HUES6 (cell line): ENCODE results near the gene CAPN8.

Source experiments
- H3K27ac ChIP-seq: 2 replicates; pipeline ENCODE4 v1.7.0; 2013; ENCODE audit warnings: low read depth, mild to moderate bottlenecking, low read length, inconsistent platforms
- H3K27me3 ChIP-seq: 2 replicates; pipeline ENCODE4 v1.6.1; 2013; ENCODE audit warnings: low read length; ENCODE audit not compliant: control insufficient read depth, insufficient read depth
- H3K36me3 ChIP-seq: 2 replicates; pipeline ENCODE4 v1.6.1; 2013; ENCODE audit warnings: low read length; ENCODE audit not compliant: control insufficient read depth, insufficient read depth
- H3K4me1 ChIP-seq: 2 replicates; pipeline ENCODE4 v1.6.1; 2013; ENCODE audit warnings: low read length; ENCODE audit not compliant: control insufficient read depth, insufficient read depth
- H3K4me3 ChIP-seq: 2 replicates; pipeline ENCODE4 v1.5.1; 2013; ENCODE audit warnings: low read depth, low read length
- H3K9ac ChIP-seq: one replicate; pipeline ENCODE4 v1.6.1; 2013; ENCODE audit warnings: mild to moderate bottlenecking, low read length
- H3K9me3 ChIP-seq: 2 replicates; pipeline ENCODE4 v1.6.1; 2013; ENCODE audit warnings: low read depth, low read length; ENCODE audit not compliant: control insufficient read depth, insufficient read depth

CAPN8 gene

DNA sequence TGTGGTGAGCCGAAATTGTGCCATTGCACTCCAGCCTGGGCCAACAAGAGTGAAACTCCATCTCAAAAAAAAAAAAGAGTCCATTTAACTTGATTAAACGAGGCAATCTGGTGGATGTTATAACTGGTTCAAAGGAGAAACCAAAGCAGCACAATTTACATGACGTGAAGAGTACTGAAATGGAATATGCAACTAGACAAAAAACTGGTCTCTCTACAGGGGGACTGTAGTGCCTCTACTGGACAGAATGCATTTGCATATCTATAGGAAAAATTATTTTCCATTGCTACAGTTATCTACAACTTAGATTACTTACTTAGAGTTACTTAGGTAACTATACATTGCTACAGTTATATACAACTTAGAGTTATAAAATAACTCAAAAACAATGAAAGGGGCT, 44.1 kb upstream of the CAPN8 start:
- peaks cover 34% of the 10 kb centered on the region for H3K4me1 ChIP-seq
- H3K9ac ChIP-seq: no peak overlapping the region
- peaks cover 24% of the 10 kb centered on the region for H3K27me3 ChIP-seq
- no peak overlapping the region for H3K4me3 ChIP-seq
- no peak overlapping the region for H3K27ac ChIP-seq
- no peaks in the 10 kb centered on the region for H3K36me3 ChIP-seq
- H3K9me3 ChIP-seq: no peaks in the 10 kb centered on the region

GRCh38 chr1:223708651-223709268, 43.3 kb upstream of the CAPN8 start:
- Histone ChIP-seq H3K36me3 (no peaks in the 10 kb centered on the region), H3K27ac (no peak overlapping the region), H3K9ac (no peak overlapping the region), H3K4me3 (no peak overlapping the region), H3K27me3 (peaks cover 19% of the 10 kb centered on the region), H3K4me1 (peaks cover 28% of the 10 kb centered on the region), H3K9me3 (no peaks in the 10 kb centered on the region)

DNA sequence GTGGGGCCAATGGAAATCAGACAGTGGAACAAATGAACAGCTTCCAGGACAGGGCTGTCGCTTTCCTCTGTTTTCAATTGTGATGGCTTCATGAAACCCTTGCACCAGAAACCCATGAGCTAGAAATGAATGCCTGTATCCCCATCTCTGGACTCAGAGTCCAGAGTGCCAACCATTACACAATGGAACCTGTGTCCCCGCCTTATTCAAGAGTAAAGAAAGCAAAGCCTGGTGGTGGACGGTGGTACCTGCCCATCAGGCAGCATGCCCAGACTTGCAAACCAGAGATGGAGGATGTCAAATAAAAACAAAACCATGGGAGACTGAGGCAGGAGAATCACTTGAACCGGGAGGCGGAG, 42.5 kb upstream of the CAPN8 start:
- Histone ChIP-seq H3K27ac (no peak overlapping the region), H3K9me3 (no peaks in the 10 kb centered on the region), H3K27me3 (peaks cover 11% of the 10 kb centered on the region), H3K4me1 (peaks cover 25% of the 10 kb centered on the region), H3K4me3 (no peak overlapping the region), H3K36me3 (no peaks in the 10 kb centered on the region), H3K9ac (no peak overlapping the region)

DNA sequence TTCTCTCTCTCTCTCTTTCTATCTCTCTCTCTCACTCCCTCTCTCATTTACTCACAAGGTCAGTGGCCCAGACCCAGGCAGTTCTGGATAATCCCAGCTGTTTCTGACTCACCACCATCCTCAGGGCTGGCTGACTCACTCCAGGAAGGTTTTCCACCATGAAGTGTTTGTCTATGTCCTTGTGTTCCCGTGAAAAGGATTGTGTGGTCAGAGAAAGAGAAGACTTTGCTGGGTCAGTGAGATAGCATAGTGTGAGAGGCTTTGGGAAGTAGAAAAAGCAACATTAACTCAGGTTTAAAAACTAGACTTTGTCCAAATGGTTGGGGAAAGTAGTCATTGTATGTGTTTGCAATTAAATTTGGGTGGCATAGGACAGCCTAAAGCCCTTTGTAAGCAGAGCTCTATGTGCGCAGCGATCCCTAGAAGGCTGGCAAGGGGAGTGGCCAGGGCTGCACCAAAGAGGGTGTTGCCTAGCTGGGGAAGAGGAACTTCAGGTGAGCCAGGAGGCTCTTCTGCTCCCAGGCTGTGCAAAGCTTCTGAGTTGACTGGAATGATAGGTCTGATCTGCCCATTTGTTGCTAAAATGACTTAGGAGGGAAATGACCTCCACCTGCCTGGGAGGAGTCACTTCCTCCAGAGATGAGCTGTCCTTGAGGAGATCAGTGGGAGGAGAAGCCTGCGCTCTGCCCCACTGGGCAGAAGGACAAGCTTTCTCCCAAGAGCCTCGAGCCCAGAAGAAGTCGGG, 41.9 kb upstream of the CAPN8 start:
- Histone ChIP-seq H3K27ac (peak overlapping the region; percentile 29; the same call in 1 of the 2 replicates), H3K36me3 (no peaks in the 10 kb centered on the region), H3K27me3 (peaks cover 5% of the 10 kb centered on the region; the same call in 1 of the 2 replicates), H3K4me1 (peaks cover 27% of the 10 kb centered on the region), H3K4me3 (no peak overlapping the region), H3K9me3 (no peaks in the 10 kb centered on the region), H3K9ac (peak overlapping the region; percentile 59)

DNA sequence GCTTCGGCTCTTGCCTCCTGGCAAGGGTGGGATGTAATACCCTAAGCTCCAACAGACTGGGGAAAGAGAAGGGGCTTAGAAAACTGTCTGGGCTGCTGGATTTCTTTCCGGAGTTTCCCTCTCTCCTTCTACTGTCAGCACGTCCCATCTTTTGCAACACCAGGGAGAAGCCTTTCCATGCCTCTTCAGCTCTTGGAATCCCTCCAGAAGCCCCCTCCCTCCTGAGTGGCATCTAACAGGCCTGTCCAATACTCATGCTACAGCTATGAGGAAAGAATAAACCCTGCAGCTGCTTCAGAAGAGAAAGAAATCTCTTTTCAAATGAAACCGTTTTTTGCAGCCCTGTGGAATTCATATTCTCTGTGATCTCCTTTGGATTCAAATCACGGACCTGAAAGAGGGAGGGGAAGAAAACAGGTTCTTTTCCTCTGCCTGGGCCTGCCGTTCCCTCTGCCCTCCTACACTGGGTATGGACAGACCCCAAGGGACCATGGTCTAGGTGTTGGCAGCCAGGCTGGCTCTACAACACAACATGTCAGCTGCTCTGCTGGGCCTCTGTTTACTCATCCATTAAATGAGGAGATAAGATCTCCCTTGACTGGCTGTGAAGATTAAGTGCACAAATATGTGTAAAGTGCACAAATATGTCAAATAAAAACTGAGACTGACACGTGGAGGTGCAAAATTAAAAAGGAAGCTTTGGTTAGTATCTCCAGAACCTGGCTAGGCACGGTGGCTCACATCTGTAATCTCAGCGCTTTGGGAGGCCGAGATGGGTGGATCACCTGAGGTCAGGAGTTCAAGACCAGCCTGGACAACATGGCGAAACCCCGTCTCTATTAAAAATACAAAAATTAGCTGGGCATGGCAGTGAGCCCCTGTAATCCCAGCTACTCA, 40.8 kb upstream of the CAPN8 start:
- Histone ChIP-seq H3K4me3 (no peak overlapping the region), H3K27ac (no peak overlapping the region), H3K9me3 (no peaks in the 10 kb centered on the region), H3K9ac (no peak overlapping the region), H3K4me1 (peaks cover 28% of the 10 kb centered on the region), H3K36me3 (no peaks in the 10 kb centered on the region), H3K27me3 (no peaks in the 10 kb centered on the region)

GRCh38 chr1:223704921-223705878, 39.7 kb upstream of the CAPN8 start:
- Histone ChIP-seq H3K27ac (no peak overlapping the region), H3K36me3 (no peaks in the 10 kb centered on the region), H3K27me3 (no peaks in the 10 kb centered on the region), H3K9ac (no peak overlapping the region), H3K4me1 (peaks cover 39% of the 10 kb centered on the region), H3K9me3 (no peaks in the 10 kb centered on the region), H3K4me3 (no peak overlapping the region)

DNA sequence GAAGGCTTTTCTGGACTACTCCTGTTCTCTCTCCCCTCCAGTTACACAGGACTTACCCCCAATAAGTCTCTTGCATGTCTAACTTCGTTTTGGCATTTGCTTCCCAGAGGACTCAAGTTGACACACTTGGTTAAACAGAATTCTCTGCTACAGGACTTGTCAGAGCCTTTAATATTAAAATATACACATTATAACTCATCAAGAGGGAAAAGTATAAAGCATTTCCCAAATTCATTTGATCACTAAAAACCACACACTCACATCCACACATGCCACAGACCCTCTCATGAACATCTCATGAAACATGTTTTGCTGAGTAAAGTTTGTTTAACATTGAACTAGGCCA, 38.1 kb upstream of the CAPN8 start:
- Histone ChIP-seq H3K27ac (no peak overlapping the region), H3K36me3 (no peaks in the 10 kb centered on the region), H3K9me3 (no peaks in the 10 kb centered on the region), H3K4me1 (peaks cover 41% of the 10 kb centered on the region), H3K9ac (no peak overlapping the region), H3K27me3 (no peaks in the 10 kb centered on the region), H3K4me3 (no peak overlapping the region)

- Histone ChIP-seq H3K36me3 (no peaks in the 10 kb centered on the region), H3K27ac (no peak overlapping the region), H3K9ac (peak overlapping the region; percentile 25), H3K4me3 (no peak overlapping the region), H3K4me1 (peaks cover 40% of the 10 kb centered on the region), H3K27me3 (no peaks in the 10 kb centered on the region), H3K9me3 (no peaks in the 10 kb centered on the region)
These were observed 37.5 kb upstream of the CAPN8 start for GRCh38 chr1:223702735-223703667.

DNA sequence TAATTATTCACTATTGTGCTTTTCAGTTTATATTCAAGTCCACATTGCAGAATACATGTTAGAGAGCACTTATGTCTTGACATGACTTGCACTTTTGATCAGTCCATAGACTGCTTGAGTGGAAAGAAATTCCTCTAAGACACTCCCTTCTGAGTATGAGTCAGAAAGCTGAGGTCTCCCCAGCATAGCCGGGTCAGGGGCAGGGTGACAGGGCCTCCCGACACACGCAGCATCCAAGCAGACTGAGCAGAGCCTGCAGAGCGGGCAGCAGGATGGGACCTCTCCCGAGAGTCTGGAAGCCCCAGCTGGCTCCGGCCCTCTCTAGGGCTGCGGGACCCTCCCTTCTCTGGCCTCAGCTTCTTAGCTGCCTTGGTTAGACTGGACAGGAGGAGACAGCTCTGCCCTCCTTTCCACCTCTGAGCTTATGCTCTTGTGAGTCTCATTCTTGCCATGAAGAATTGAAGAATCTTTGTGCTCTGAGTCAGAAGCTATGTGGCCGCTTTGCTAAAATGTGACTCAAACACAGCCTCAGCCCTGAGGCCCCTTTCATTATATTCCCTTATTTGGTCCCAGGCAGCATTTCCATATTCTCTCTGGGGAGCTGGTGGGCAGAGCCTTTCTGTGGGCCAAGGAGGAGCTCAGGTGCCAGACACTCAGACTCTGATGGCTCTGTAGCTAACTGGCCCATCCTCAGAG, 35.6 kb upstream of the CAPN8 start:
- Histone ChIP-seq H3K36me3 (no peaks in the 10 kb centered on the region), H3K9ac (peak overlapping the region; percentile 82), H3K4me3 (peak overlapping the region; percentile 21; the same call in 1 of the 2 replicates), H3K9me3 (no peaks in the 10 kb centered on the region), H3K27ac (peak overlapping the region; percentile 18; the same call in 1 of the 2 replicates), H3K27me3 (no peaks in the 10 kb centered on the region), H3K4me1 (peaks cover 26% of the 10 kb centered on the region)
